Measurements from ENCODE around the gene LPP. TPM values are rescaled to one million over a fixed set of nuclear protein-coding genes. Genes with fewer than 3 reads are reported as not detected.
A peak's percentile ranks its signal among the peaks of the same experiment; 100 is the strongest.
"Not testable (repeated sequence)": the region's sequence is repeated elsewhere in the genome, so short reads cannot be mapped to it uniquely, and the experiment has no call there.

The LPP gene
- total and polyA plus RNA-seq, 10 of the 15 experiments (the other 5 are each of a cell fraction or from before 2014, with no cell fraction given): under 0.01 to 0.62 (median 0.03) TPM

DNA sequence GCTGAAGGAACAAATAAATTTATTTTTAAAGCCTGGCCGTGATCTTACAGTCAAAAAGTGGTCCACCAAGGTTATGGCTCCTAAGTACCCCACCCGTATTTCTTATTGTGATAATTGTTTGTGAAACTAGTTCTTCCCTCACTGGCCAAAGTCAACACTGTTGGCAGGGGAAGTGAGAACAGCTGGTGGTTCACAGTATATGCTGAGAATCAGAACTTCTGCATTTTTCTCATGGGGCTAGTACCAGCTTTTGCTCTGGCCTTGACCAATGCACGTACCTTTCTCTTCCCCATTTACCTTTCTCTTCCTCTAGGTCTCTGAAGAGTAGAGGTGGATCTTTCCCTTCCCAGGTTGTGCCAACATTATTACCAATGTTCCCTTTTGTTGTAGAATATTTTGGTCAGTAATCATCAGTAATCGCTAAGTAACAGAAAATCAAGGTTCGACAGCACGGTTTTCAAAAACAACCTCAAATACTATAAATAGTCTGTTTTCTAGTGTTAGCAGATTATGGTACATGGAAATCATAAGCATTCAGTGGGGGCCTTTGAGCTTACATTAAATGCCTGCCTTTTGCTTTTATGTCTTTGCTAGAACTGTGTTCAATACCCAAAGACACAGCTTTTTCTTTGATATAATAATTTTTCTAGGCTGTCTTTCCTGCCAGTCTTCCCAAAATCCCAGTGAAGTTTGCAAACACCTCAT, 268.0 kb downstream of the LPP start (continued):
- TF ChIP-seq, protein P1, sequence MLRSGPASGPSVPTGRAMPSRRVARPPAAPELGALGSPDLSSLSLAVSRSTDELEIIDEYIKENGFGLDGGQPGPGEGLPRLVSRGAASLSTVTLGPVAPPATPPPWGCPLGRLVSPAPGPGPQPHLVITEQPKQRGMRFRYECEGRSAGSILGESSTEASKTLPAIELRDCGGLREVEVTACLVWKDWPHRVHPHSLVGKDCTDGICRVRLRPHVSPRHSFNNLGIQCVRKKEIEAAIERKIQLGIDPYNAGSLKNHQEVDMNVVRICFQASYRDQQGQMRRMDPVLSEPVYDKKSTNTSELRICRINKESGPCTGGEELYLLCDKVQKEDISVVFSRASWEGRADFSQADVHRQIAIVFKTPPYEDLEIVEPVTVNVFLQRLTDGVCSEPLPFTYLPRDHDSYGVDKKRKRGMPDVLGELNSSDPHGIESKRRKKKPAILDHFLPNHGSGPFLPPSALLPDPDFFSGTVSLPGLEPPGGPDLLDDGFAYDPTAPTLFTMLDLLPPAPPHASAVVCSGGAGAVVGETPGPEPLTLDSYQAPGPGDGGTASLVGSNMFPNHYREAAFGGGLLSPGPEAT (IDR thresholded peaks at IDR 0.05; ENCODE audit: low read depth): peak; percentile 27; the same call in 1 of the 2 replicates
- TF ChIP-seq IKZF2 (IDR thresholded peaks at IDR 0.05) (peak; percentile 71 to 76; a peak in 3 of 4 replicates), FOXM1 (IDR thresholded peaks at IDR 0.05; ENCODE audit: low read depth, low read length) (0 out of 2 replicates have a peak, but pooled peaks have one; percentile 20), DPF2 (IDR thresholded peaks at IDR 0.05) (peak; percentile 88), IKZF1 (conservative IDR thresholded peaks at IDR 0.05) (0 out of 2 replicates have a peak, but pooled peaks have one; percentile 37), NRF1 (conservative IDR thresholded peaks at IDR 0.05; ENCODE audit: low read depth, low read length) (no peak)

DNA sequence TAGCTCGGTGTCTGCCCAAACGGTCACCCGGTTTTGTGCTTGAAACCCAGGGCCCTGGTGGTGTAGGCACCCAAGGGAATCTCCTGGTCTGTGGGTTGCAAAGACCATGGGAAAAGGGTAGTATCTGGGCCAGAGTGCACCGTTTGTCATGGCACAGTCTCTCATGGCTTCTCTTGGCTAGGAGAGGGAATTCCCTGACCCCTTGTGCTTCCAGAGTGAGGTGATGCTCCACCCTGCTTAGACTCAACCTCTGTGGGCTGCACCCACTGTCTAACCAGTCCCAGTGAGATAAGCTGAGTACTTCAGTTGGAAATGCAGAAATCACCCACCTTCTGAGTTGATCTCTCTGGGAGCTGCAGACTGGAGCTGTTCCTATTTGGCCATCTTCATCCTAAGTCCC, 274.0 kb downstream of the LPP start:
- H3K36me3 ChIP-seq (ENCODE audit: control insufficient read depth in 2 of 2, insufficient read depth in 2 of 2, low read length in 1 of 2); H3K4me1 ChIP-seq (ENCODE audit: control insufficient read depth, insufficient read depth, low read length); H3K27ac ChIP-seq (ENCODE audit: control insufficient read depth, insufficient read depth); FAIRE-seq; H3K9me3 ChIP-seq (replicated peaks; ENCODE audit: control insufficient read depth, insufficient read depth, low read length); H3K4me3 ChIP-seq; H3K27me3 ChIP-seq (replicated peaks in 1 of 2; ENCODE audit: control insufficient read depth in 2 of 2, insufficient read depth in 2 of 2, low read length in 1 of 2); H3K79me2 ChIP-seq (ENCODE audit: control insufficient read depth, insufficient read depth, low read length); H2AFZ ChIP-seq (ENCODE audit: control insufficient read depth, low read depth, low read length); CTCF ChIA-PET; H4K20me1 ChIP-seq (ENCODE audit: control insufficient read depth, insufficient read depth); POLR2A ChIA-PET; ATAC-seq; H3K9ac ChIP-seq (ENCODE audit: control insufficient read depth, insufficient read depth, low read length); SMC1A ChIA-PET (ENCODE audit: uncharacterized antibody, unreplicated experiment); BruUV-seq (replicated peaks); DNase-seq (ENCODE audit: low read depth, low spot score); intact Hi-C loops (cut with micrococcal nuclease; ENCODE audit: unreplicated experiment); H3K4me2 ChIP-seq (ENCODE audit: control insufficient read depth, insufficient read depth); in situ Hi-C loops (cut with MboI); RAD21 ChIA-PET (ENCODE audit: unreplicated experiment): not testable (repeated sequence)
- WGBS (ENCODE audit: insufficient coverage, insufficient replicate concordance, low lambda C conversion rate, missing lambda C conversion rate): 2% methylated on average over 4 of the region's 4 CpGs

Data from GM12878 (cell line).